T-helper 2 cell treated with Interferon-gamma antibody and Interleukin-4, amounts not matched to agents 100 ng/mL and 5 ng/mL, for 36 hours (primary cell): ENCODE data around the gene ATL1. TPM values are rescaled to one million over a fixed set of nuclear protein-coding genes. Genes with fewer than 3 reads are reported as not detected.

Source experiments
- intact Hi-C: fragments of 100-400 bp; cut with micrococcal nuclease; formaldehyde crosslinking; loops from one replicate; pipeline ENCODE4 v1.15.1; 2023
- total RNA-seq: library from RNA; stranded (reverse); gene quantifications from 2 replicates; pipeline ENCODE4 v1.2.3, GENCODE V29; 2022

Gene ATL1
- total RNA-seq, 1 donor from 2014 or later: 1.8 TPM

- intact Hi-C loops: no loop called here
Measured at GRCh38 chr14:50679674-50680073, 119.7 kb downstream of the ATL1 start.

Other genes with a start within 250 kb of the ATL1 start
- 11.8 and 13.5 TPM in 2 replicates for gene L2HGDH, start 247.9 kb upstream of the ATL1 start, total RNA-seq
- gene DMAC2L, start 247.8 kb upstream of the ATL1 start, total RNA-seq: 15.4 and 16.1 TPM in 2 replicates
- gene CDKL1, start 163.3 kb upstream of the ATL1 start, total RNA-seq: 10.6 and 13.6 TPM in 2 replicates
- gene MAP4K5, start 27.6 kb upstream of the ATL1 start, total RNA-seq: 21.4 and 22.1 TPM in 2 replicates
- 5.9 and 6.2 TPM in 2 replicates for gene SAV1, start 108.2 kb downstream of the ATL1 start, total RNA-seq